DND-41 (cell line): ENCODE data around the gene ZDHHC18.
A peak's percentile ranks its signal among the peaks of the same experiment; 100 is the strongest.

ENCODE experiments used
- ATAC-seq: fragments of 200-7000 bp; cut with Tn5 transposase; 3 replicates; pipeline ENCODE4 v1.9.1; 2021; ENCODE audit warnings: low read depth; ENCODE audit not compliant: insufficient read depth
- DNase-seq: peaks from one replicate; pipeline ENCODE4 v3.0.0-alpha.2; 2020
- H2AFZ ChIP-seq: 2 replicates; pipeline ENCODE4 v1.6.0; 2012; ENCODE audit warnings: low read depth, low read length
- H3K27ac ChIP-seq: 2 replicates; pipeline ENCODE4 v1.5.1; 2012; ENCODE audit warnings: low read length, inconsistent platforms
- H3K27me3 ChIP-seq: fragments of 200-600 bp; sonication (generic); 2 replicates; pipeline ENCODE4 v1.6.0; 2012; ENCODE audit warnings: low read length, mild to moderate bottlenecking, inconsistent platforms; ENCODE audit not compliant: insufficient read depth, poor library complexity
- H3K36me3 ChIP-seq: 2 replicates; pipeline ENCODE4 v1.5.1; 2012; ENCODE audit warnings: low read length, inconsistent platforms; ENCODE audit not compliant: insufficient read depth
- H3K4me1 ChIP-seq: 2 replicates; pipeline ENCODE4 v1.5.1; 2012; ENCODE audit warnings: mild to moderate bottlenecking, low read length; ENCODE audit not compliant: insufficient read depth
- H3K4me2 ChIP-seq: 2 replicates; pipeline ENCODE4 v1.6.0; 2012; ENCODE audit warnings: mild to moderate bottlenecking, moderate library complexity, low read length, inconsistent platforms; ENCODE audit not compliant: insufficient read depth
- H3K4me3 ChIP-seq, 2 experiments: fragments of 200-600 bp in 1 of 2; shearing (Covaris generic) in 1 of 2; 2 replicates each; pipeline ENCODE4 v1.5.1; 2012 to 2016; ENCODE audit warnings: inconsistent platforms in 2 of 2, low read length in 2 of 2, mild to moderate bottlenecking in 2 of 2, low read depth in 1 of 2, moderate library complexity in 1 of 2
- H3K79me2 ChIP-seq: 2 replicates; pipeline ENCODE4 v1.6.0; 2012; ENCODE audit warnings: low read length, inconsistent platforms; ENCODE audit not compliant: insufficient read depth
- H3K9ac ChIP-seq: 2 replicates; pipeline ENCODE4 v1.6.0; 2012; ENCODE audit warnings: low read depth, mild to moderate bottlenecking, inconsistent platforms, low read length, moderate library complexity
- H3K9me3 ChIP-seq: 2 replicates; pipeline ENCODE4 v1.5.1; 2012; ENCODE audit warnings: low read length, moderate library complexity, mild to moderate bottlenecking, inconsistent platforms; ENCODE audit not compliant: insufficient read depth, severe bottlenecking
- H4K20me1 ChIP-seq: 2 replicates; pipeline ENCODE4 v1.6.0; 2012; ENCODE audit warnings: low read length; ENCODE audit not compliant: insufficient read depth
- EZH2 ChIP-seq: IDR thresholded peaks from 3 replicates; pipeline ENCODE4 v1.6.1; 2012; ENCODE audit warnings: borderline replicate concordance, low read depth, mild to moderate bottlenecking, moderate library complexity, low read length, inconsistent platforms; ENCODE audit not compliant: severe bottlenecking
- TF ChIP-seq, protein P1 (sequence below): IDR thresholded peaks from 2 replicates; pipeline ENCODE4 v1.5.1; 2012; ENCODE audit warnings: borderline replicate concordance, low read length, moderate library complexity, mild to moderate bottlenecking; ENCODE audit not compliant: poor library complexity, severe bottlenecking; ENCODE audit errors: extremely low read depth

Gene ZDHHC18

DNA sequence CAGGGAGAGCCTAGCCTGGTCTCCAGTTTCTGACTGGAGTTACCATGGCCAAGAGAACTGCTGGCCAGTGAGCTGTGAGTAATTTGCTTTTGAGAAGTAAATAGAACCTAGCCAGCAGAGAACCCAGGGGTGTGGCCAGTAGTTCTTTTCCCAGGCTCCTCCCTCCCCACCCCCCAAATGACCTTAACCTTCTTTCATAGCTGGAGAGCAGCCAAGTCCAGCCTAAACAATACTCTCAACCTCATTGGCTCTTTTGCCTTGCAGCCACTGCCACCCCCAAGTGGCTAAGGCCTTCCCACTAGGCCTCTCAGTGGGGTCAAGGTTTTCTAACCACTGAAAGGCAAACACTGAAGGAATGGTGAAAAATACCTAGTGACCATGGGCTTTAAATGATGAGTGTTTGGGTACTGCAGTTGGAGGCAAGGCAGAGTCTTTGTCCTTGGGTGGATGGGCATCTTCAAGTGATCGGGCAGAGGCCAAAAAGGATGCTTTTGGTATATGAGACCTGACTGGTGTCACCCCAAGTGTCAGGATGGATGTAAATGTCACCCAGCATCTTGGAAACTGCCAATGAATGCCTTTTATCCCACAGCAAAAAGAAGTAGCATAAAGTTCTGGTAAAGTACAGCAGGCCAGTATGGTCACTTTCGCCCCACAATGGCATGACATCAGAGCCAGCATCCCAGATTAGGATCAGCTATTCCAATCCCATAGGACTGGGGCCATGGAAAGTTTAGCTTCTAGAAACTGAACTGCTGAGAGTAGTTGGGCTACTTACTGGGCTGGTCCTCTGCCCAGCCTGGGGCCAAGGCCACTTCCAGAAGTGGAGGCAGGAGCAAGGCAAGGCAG, 42.2 kb upstream of the ZDHHC18 start:
- peaks cover 14% of the 10 kb centered on the region for H3K79me2 ChIP-seq
- H3K9me3 ChIP-seq, result no peaks in the 10 kb centered on the region
- peak overlapping the region; percentile 19; the same call in 1 of the 2 replicates for H3K27ac ChIP-seq
- peaks cover 47% of the 10 kb centered on the region for H3K4me1 ChIP-seq
- H3K27me3 ChIP-seq, result no peaks in the 10 kb centered on the region
- peaks cover 38% of the 10 kb centered on the region for H3K36me3 ChIP-seq
- H2AFZ ChIP-seq, result no peak overlapping the region
- H3K4me2 ChIP-seq, result no peak overlapping the region
- ATAC-seq (no peak), DNase-seq (no peak)
- peaks cover 17% of the 10 kb centered on the region for H4K20me1 ChIP-seq
- no peak overlapping the region for H3K9ac ChIP-seq
- TF ChIP-seq, protein P1, sequence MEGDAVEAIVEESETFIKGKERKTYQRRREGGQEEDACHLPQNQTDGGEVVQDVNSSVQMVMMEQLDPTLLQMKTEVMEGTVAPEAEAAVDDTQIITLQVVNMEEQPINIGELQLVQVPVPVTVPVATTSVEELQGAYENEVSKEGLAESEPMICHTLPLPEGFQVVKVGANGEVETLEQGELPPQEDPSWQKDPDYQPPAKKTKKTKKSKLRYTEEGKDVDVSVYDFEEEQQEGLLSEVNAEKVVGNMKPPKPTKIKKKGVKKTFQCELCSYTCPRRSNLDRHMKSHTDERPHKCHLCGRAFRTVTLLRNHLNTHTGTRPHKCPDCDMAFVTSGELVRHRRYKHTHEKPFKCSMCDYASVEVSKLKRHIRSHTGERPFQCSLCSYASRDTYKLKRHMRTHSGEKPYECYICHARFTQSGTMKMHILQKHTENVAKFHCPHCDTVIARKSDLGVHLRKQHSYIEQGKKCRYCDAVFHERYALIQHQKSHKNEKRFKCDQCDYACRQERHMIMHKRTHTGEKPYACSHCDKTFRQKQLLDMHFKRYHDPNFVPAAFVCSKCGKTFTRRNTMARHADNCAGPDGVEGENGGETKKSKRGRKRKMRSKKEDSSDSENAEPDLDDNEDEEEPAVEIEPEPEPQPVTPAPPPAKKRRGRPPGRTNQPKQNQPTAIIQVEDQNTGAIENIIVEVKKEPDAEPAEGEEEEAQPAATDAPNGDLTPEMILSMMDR, result no peak
- TF ChIP-seq EZH2, result no peak
- H3K4me3 ChIP-seq, result no peak overlapping the region

DNA sequence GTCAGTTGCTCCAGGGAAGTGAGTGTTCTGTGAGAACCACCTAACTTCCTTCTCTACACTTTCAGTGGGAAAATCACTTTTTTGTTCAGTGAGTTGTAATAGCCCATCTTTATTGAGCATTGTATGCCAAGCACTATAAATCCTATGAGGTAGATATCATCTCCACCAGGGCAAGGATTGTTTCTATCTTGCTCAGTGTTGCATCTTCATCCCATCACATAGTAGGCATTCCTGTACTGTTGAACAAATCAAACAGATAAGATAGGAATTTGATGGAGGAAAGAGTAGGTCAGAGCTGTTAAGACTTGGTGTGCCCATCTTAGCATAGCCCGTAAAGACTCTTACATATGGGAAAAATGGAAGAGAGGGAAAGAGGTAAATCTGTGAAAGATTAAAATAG, 41.6 kb upstream of the ZDHHC18 start:
- Histone ChIP-seq H4K20me1 (peaks cover 11% of the 10 kb centered on the region), H3K27ac (peak overlapping the region; percentile 19; the same call in 1 of the 2 replicates)
- ATAC-seq, result no peak

DNA sequence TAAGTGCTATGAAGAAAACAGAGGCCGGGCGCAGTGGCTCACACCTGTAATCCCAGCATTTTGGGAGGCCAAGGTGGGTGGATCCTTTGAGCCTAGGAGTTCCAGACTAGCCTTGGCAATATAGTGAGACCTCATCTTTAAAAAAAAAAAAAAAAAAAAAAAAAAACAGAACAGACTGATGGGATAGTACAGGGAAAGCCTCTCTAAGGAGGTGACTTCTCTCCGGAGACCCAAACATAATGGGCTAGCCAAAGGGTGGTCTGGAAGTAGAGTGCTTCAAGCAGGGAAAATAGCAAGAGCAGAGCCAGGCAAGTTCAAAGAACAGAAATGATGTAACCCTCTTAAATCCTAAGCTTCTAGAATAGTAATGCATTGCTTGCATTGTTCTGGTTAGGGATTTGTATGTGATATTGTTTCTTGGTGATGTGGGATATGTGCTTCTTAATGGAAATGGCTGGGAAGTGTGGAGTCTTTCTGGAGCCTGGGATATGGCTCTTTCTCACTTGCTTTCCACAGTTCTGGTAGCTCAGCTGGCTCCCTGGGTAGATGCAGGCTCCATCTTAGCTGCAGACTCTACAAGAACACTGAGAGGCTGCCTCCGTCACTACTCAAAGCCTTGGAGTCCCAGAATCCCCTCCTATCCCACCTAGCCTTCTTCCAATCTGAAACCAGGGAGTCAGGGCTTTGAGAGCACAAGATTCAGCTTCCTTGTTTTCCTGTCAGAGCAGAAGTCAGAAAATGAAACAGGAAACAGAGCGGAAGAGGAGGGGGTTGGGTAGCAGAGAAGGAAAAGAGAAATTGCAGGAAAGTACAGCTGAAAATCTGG, 40.7 kb upstream of the ZDHHC18 start:
- H3K9ac ChIP-seq, result peak overlapping the region; percentile 91
- H3K9me3 ChIP-seq, result no peaks in the 10 kb centered on the region
- H3K27me3 ChIP-seq, result no peaks in the 10 kb centered on the region
- 0 out of 3 replicates have a peak, but pooled peaks have one; percentile 5 for ATAC-seq
- H3K4me3 ChIP-seq, result peak overlapping the region in 1 of 2 experiments; percentile 18; a peak in 1 of 4 replicates
- H3K79me2 ChIP-seq, result peaks cover 9% of the 10 kb centered on the region
- 0 out of 2 replicates have a peak, but pooled peaks cover 2% of the 10 kb centered on the region for H4K20me1 ChIP-seq
- TF ChIP-seq, protein P1, result no peak
- no peak for TF ChIP-seq EZH2
- H3K36me3 ChIP-seq, result peaks cover 22% of the 10 kb centered on the region
- peaks cover 52% of the 10 kb centered on the region for H3K4me1 ChIP-seq
- peak overlapping the region; percentile 92 for H3K27ac ChIP-seq
- DNase-seq, result peak; percentile 64
- peak overlapping the region; percentile 77 for H2AFZ ChIP-seq
- H3K4me2 ChIP-seq, result peak overlapping the region; percentile 91

More for the DNA sequence above, 41.6 kb upstream of the ZDHHC18 start:
- Histone ChIP-seq H3K27me3 (no peaks in the 10 kb centered on the region), H2AFZ (no peak overlapping the region), H3K79me2 (peaks cover 9% of the 10 kb centered on the region), H3K4me1 (peaks cover 52% of the 10 kb centered on the region), H3K9me3 (no peaks in the 10 kb centered on the region), H3K9ac (no peak overlapping the region), H3K36me3 (peaks cover 32% of the 10 kb centered on the region), H3K4me2 (no peak overlapping the region), H3K4me3 (no peak overlapping the region)
- no peak for DNase-seq
- no peak for TF ChIP-seq EZH2
- TF ChIP-seq, protein P1, result no peak
